Activated T-cell treated with anti-CD3 and anti-CD28 coated beads, Interleukin-2, amount 50 U/mL, for 72 hours (primary cell): ENCODE results near the gene KNTC1. TPM values are rescaled to one million over a fixed set of nuclear protein-coding genes. Genes with fewer than 3 reads are reported as not detected.

Experiments
- total RNA-seq, 2 donors: library from RNA; stranded (reverse); gene quantifications; one replicate each; pipeline ENCODE4 v1.2.3, GENCODE V29; 2022

KNTC1 gene
- total RNA-seq, 2 donors from 2014 or later: 154 to 186 TPM

Other genes starting within 250 kb of the KNTC1 start
- 100 to 1,000 TPM in 1 of 2 donors, 10 to 100 TPM in 1; 87.3 to 108 TPM for gene CLIP1, start 104.6 kb upstream of the KNTC1 start, total RNA-seq
- gene ZCCHC8, start 26.3 kb upstream of the KNTC1 start, total RNA-seq: 10 to 100 TPM; 50.7 to 53.9 TPM
- 100 to 1,000 TPM in 1 of 2 donors, 10 to 100 TPM in 1; 98.0 to 108 TPM for gene RSRC2, start 313 bp upstream of the KNTC1 start, total RNA-seq
- gene HCAR2, start 176.1 kb downstream of the KNTC1 start, total RNA-seq: not detected
- gene HCAR3, start 189.6 kb downstream of the KNTC1 start, total RNA-seq: not detected
- gene HCAR1, start 203.6 kb downstream of the KNTC1 start, total RNA-seq: under 1 TPM; 0.12 to 0.34 TPM
- gene DENR, start 225.6 kb downstream of the KNTC1 start, total RNA-seq: 10 to 100 TPM; 63.6 to 72.2 TPM
- 1 to 10 TPM in 1 of 2 donors, under 1 TPM in 1; 0.82 to 1.5 TPM for gene CCDC62, start 247.3 kb downstream of the KNTC1 start, total RNA-seq